Keratinocyte (primary cell): ENCODE results near the gene HTT-AS. TPM values are rescaled to one million over a fixed set of nuclear protein-coding genes. Genes with fewer than 3 reads are reported as not detected.

Source experiments
- DNase-seq: peaks from one replicate; pipeline ENCODE4 v3.0.0-alpha.2; 2011; ENCODE audit warnings: low read depth, missing footprints, low spot score
- FAIRE-seq: peaks from 2 replicates; lab custom pipeline; 2011; peaks lifted over from hg19 to GRCh38; lab: Jason Lieb, UNC
- H2AFZ ChIP-seq: 2 replicates; pipeline ENCODE4 v1.6.0; 2012; ENCODE audit warnings: low read length, control low read depth, inconsistent platforms; ENCODE audit not compliant: control insufficient read depth
- H3K27ac ChIP-seq: 2 replicates; pipeline ENCODE4 v1.5.1; 2011; ENCODE audit warnings: low read length; ENCODE audit not compliant: control insufficient read depth, insufficient read depth
- H3K27me3 ChIP-seq: 3 replicates; pipeline ENCODE4 v1.6.0; 2011; ENCODE audit warnings: low read length; ENCODE audit not compliant: control insufficient read depth, insufficient read depth; ENCODE audit errors: extremely low read depth
- H3K36me3 ChIP-seq, 2 experiments: 2 replicates in 1 of 2; 3 replicates in 1 of 2; pipeline ENCODE4 v1.5.1; 2011; ENCODE audit warnings: low read length in 2 of 2, mild to moderate bottlenecking in 1 of 2; ENCODE audit not compliant: control insufficient read depth in 2 of 2, insufficient read depth in 2 of 2; ENCODE audit errors: extremely low read depth in 1 of 2
- H3K4me1 ChIP-seq: 3 replicates; pipeline ENCODE4 v1.5.1; 2011; ENCODE audit warnings: low read length; ENCODE audit not compliant: control insufficient read depth, insufficient read depth; ENCODE audit errors: extremely low read depth
- H3K4me2 ChIP-seq: 3 replicates; pipeline ENCODE4 v1.6.0; 2011; ENCODE audit warnings: low read depth, low read length; ENCODE audit not compliant: control insufficient read depth, insufficient read depth; ENCODE audit errors: extremely low read depth
- H3K4me3 ChIP-seq, 3 experiments: fragments of 200-600 bp in 1 of 3; sonication (generic) in 1 of 3; 2 replicates in 2 of 3; 3 replicates in 1 of 3; pipeline ENCODE4 v1.5.1; 2011 to 2016; ENCODE audit warnings: low read length in 3 of 3, mild to moderate bottlenecking in 3 of 3, control low read depth in 2 of 3, inconsistent platforms in 1 of 3, low read depth in 1 of 3, mixed read lengths in 1 of 3, mixed run types in 1 of 3, moderate library complexity in 1 of 3; ENCODE audit not compliant: control insufficient read depth in 2 of 3, insufficient read depth in 2 of 3; ENCODE audit errors: extremely low read depth in 1 of 3
- H3K79me2 ChIP-seq: 2 replicates; pipeline ENCODE4 v1.6.0; 2012; ENCODE audit warnings: low read length; ENCODE audit not compliant: control insufficient read depth, insufficient read depth
- H3K9ac ChIP-seq: 3 replicates; pipeline ENCODE4 v1.6.0; 2011; ENCODE audit warnings: low read length; ENCODE audit not compliant: control insufficient read depth, insufficient read depth; ENCODE audit errors: extremely low read depth
- H3K9me1 ChIP-seq: 3 replicates; pipeline ENCODE4 v1.6.0; 2011; ENCODE audit warnings: low read length; ENCODE audit not compliant: control insufficient read depth, insufficient read depth; ENCODE audit errors: extremely low read depth
- H3K9me3 ChIP-seq: 2 replicates; pipeline ENCODE4 v1.5.1; 2012; ENCODE audit warnings: low read depth, low read length; ENCODE audit not compliant: control insufficient read depth
- H4K20me1 ChIP-seq: 3 replicates; pipeline ENCODE4 v1.6.0; 2011; ENCODE audit warnings: low read length; ENCODE audit not compliant: control insufficient read depth, insufficient read depth; ENCODE audit errors: extremely low read depth
- EZH2 ChIP-seq: IDR thresholded peaks from one replicate; pipeline ENCODE4 v1.6.1; 2012; ENCODE audit warnings: inconsistent platforms, mild to moderate bottlenecking, low read length, moderate library complexity
- dilution Hi-C: fragments of 300-500 bp; cut with MboI; formaldehyde crosslinking; loops from one replicate; pipeline ENCODE4 v1.7.0; 2020; ENCODE audit warnings: low sequenced_read_pairs; ENCODE audit not compliant: extremely low pct_ligation_motif_present
- polyA plus RNA-seq, 5 experiments: library from polyadenylated mRNA; depleted of rRNA in 3 of 5; stranded (reverse) in 3 of 5; stranded (forward) in 1 of 5; unstranded in 1 of 5; fragments of >200 nt; gene quantifications; 1 replicate in 1 of 5; 2 replicates in 3 of 5; 3 replicates in 1 of 5; pipeline versions ENCODE4 v1.2.1 to v1.2.3, GENCODE V29; 2011 to 2012; ENCODE audit warnings: missing spikeins in 2 of 5, low read depth in 1 of 5, low replicate concordance in 1 of 5
- TF ChIP-seq, protein P1 (sequence below), 3 experiments: IDR thresholded peaks in 1 of 3; conservative IDR thresholded peaks in 1 of 3; optimal IDR thresholded peaks in 1 of 3; 2 replicates in 2 of 3; 3 replicates in 1 of 3; pipeline versions ENCODE3 to v1.5.1; 2011; ENCODE audit warnings: low read length in 3 of 3, mild to moderate bottlenecking in 3 of 3, moderate library complexity in 2 of 3, control low read depth in 1 of 3, inconsistent platforms in 1 of 3; ENCODE audit not compliant: insufficient read depth in 2 of 3; ENCODE audit errors: extremely low read depth in 1 of 3

HTT-AS gene
- polyA plus RNA-seq, 1 donor (not counting 4 experiments of a cell fraction or from before 2014, with no cell fraction given): not detected

DNA sequence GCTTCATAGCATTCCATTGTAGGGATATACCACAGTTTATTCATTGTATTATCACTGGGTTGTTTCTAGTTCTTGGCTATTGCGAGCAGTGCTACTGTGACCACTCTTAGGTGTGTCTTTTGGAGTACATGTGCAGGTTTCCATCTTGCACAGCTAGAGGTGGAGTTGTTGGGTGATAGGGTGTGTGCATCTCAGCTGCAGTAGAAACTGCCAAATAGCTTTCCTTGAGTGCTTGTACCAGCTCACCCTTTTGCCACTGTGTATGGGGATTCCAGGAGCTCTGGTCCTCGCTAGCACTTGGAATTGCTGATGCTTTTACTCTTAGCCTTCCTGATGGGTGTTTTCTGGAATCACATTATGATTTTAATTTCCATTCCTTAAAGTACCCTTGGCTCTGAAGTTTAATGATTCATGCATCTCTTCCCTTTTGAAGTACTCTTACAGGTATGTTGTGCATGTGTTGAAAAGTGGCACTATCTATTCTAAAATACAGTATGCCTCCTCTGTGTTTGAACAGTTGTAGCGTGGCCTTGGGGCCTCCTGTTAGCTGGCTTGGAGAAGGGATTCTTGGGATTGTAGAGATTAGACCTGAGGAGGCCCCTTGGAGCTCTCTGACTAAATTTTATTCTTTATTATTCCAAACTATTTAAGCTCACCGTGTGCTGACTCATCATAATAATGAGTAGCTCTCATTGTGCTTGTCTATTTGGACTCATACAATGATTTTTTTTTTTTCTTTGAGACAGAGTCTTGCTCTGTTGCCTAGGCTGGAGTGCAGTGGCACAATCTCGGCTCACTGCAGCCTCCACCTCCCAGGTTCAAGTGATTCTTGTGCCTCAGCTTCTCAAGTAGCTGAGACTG lies 38.5 kb upstream of the HTT-AS start:
- H3K36me3 ChIP-seq: peaks cover 25 to 27% of the 10 kb centered on the region in 2 experiments

DNA sequence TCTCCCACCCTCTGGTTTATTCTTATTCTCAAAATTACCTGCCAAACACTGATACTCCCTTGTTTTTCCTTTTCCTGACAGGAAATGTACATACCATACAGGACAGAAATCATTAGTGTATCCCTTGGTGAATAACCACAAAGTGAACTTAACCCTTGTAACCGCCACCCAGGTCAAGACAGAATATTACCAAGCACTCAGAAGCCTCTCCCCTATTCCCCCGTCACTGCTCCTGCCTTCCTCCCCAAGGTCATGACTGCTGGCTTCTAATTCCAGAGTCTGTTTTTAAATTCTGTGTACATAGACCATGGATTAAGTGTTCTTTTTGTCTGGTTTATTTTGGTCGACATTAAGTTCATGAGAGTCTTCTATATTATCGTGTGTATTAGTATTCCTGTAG lies 37.9 kb upstream of the HTT-AS start:
- Histone ChIP-seq H3K4me3 (no peak overlapping the region), H3K36me3 (peaks cover 30 to 32% of the 10 kb centered on the region in 2 experiments), H3K4me1 (peaks cover 18% of the 10 kb centered on the region), H3K9ac (no peak overlapping the region), H3K27me3 (no peaks in the 10 kb centered on the region), H3K27ac (no peak overlapping the region), H3K9me1 (no peaks in the 10 kb centered on the region), H3K79me2 (no peaks in the 10 kb centered on the region), H3K4me2 (no peak overlapping the region), H4K20me1 (no peaks in the 10 kb centered on the region), H3K9me3 (no peaks in the 10 kb centered on the region), H2AFZ (no peak overlapping the region)
- dilution Hi-C loops: no loop called here
- DNase-seq: no peak
- FAIRE-seq: no peak
- TF ChIP-seq EZH2: no peak
- TF ChIP-seq, protein P1, sequence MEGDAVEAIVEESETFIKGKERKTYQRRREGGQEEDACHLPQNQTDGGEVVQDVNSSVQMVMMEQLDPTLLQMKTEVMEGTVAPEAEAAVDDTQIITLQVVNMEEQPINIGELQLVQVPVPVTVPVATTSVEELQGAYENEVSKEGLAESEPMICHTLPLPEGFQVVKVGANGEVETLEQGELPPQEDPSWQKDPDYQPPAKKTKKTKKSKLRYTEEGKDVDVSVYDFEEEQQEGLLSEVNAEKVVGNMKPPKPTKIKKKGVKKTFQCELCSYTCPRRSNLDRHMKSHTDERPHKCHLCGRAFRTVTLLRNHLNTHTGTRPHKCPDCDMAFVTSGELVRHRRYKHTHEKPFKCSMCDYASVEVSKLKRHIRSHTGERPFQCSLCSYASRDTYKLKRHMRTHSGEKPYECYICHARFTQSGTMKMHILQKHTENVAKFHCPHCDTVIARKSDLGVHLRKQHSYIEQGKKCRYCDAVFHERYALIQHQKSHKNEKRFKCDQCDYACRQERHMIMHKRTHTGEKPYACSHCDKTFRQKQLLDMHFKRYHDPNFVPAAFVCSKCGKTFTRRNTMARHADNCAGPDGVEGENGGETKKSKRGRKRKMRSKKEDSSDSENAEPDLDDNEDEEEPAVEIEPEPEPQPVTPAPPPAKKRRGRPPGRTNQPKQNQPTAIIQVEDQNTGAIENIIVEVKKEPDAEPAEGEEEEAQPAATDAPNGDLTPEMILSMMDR (optimal IDR thresholded peaks at IDR 0.05 in 1 of 3, IDR thresholded peaks at IDR 0.05 in 1 of 3, conservative IDR thresholded peaks at IDR 0.05 in 1 of 3; ENCODE audit: extremely low read depth in 1 of 3, insufficient read depth in 2 of 3, low read length in 3 of 3): no peak

More for the DNA sequence above, 38.5 kb upstream of the HTT-AS start:
- Histone ChIP-seq H3K4me2 (no peak overlapping the region), H3K9ac (no peak overlapping the region), H3K27me3 (no peaks in the 10 kb centered on the region), H3K4me3 (no peak overlapping the region), H3K79me2 (no peaks in the 10 kb centered on the region), H4K20me1 (no peaks in the 10 kb centered on the region), H3K27ac (no peak overlapping the region), H3K4me1 (peaks cover 18% of the 10 kb centered on the region), H3K9me1 (no peaks in the 10 kb centered on the region), H2AFZ (no peak overlapping the region), H3K9me3 (no peaks in the 10 kb centered on the region)
- dilution Hi-C loops: no loop called here
- FAIRE-seq (no peak), DNase-seq (no peak)
- TF ChIP-seq, protein P1 (optimal IDR thresholded peaks at IDR 0.05 in 1 of 3, IDR thresholded peaks at IDR 0.05 in 1 of 3, conservative IDR thresholded peaks at IDR 0.05 in 1 of 3; ENCODE audit: extremely low read depth in 1 of 3, insufficient read depth in 2 of 3, low read length in 3 of 3): no peak
- no peak for TF ChIP-seq EZH2
